K562 (cell line): Measurements from ENCODE around the gene DOP1A. TPM values are rescaled to one million over a fixed set of nuclear protein-coding genes. Genes with fewer than 3 reads are reported as not detected.

Source experiments
- CC2D1A ChIP-seq: fragments of 450-650 bp; IDR thresholded peaks from 2 replicates; pipeline ENCODE4 v1.6.1; 2017; ENCODE audit warnings: mild to moderate bottlenecking
- DPF2 ChIP-seq: fragments of 450-650 bp; IDR thresholded peaks from 2 replicates; pipeline ENCODE4 v1.6.1; 2016
- FOXO4 ChIP-seq: fragments of 450-650 bp; formaldehyde crosslinking; IDR thresholded peaks from 2 replicates; pipeline ENCODE4 v1.4.0; 2020; ENCODE audit warnings: mild to moderate bottlenecking, moderate library complexity
- GMEB1 ChIP-seq: fragments of 250-450 bp; sonication (Bioruptor Pico); IDR thresholded peaks from 2 replicates; pipeline ENCODE4 v1.4.0; 2020; ENCODE audit warnings: mild to moderate bottlenecking
- GTF2B ChIP-seq: IDR thresholded peaks from 2 replicates; pipeline ENCODE4 v1.6.1; 2011; ENCODE audit not compliant: insufficient read length; ENCODE audit errors: extremely low read depth
- MAFF ChIP-seq: IDR thresholded peaks from 2 replicates; pipeline ENCODE4 v1.6.1; 2012; ENCODE audit warnings: low read length, improper control_type of control experiment
- MBD2 ChIP-seq: sonication (generic); IDR thresholded peaks from 2 replicates; pipeline ENCODE4 v1.6.1; 2016; ENCODE audit warnings: low read depth, borderline replicate concordance
- NR4A1 ChIP-seq, 2 experiments: fragments of 250-450 bp in 1 of 2; fragments of 450-650 bp in 1 of 2; sonication (Bioruptor Pico) in 1 of 2; IDR thresholded peaks; 2 replicates each; pipeline versions ENCODE4 v1.4.0 to v1.6.1; 2016 to 2020; ENCODE audit warnings: mild to moderate bottlenecking in 2 of 2, missing compliant biosample characterization in 1 of 2, missing genetic modification characterization in 1 of 2, moderate library complexity in 1 of 2
- PHB ChIP-seq: fragments of 250-450 bp; sonication (Bioruptor Pico); IDR thresholded peaks from 2 replicates; pipeline ENCODE4 v1.5.0; 2021
- POU5F1 ChIP-seq: fragments of 150-350 bp; IDR thresholded peaks from 2 replicates; pipeline ENCODE4 v1.6.1; 2014; ENCODE audit warnings: borderline replicate concordance, low read length, low read depth, mild to moderate bottlenecking; ENCODE audit not compliant: partially characterized antibody
- RBFOX2 ChIP-seq: fragments of 200-400 bp; formaldehyde crosslinking; IDR thresholded peaks from 2 replicates; pipeline ENCODE4 v1.6.1; 2017; ENCODE audit warnings: low read depth, mild to moderate bottlenecking, low read length, moderate library complexity
- SAP30 ChIP-seq: fragments of 200-600 bp; sonication (generic); IDR thresholded peaks from 2 replicates; pipeline ENCODE4 v1.6.1; 2012; ENCODE audit warnings: borderline replicate concordance, low read depth, mild to moderate bottlenecking, moderate library complexity, low read length, control low read depth, inconsistent platforms; ENCODE audit not compliant: insufficient read depth, poor library complexity, severe bottlenecking
- SIX5 ChIP-seq, 2 experiments: IDR thresholded peaks; 2 replicates each; pipeline ENCODE4 v1.6.1; 2011; ENCODE audit warnings: low read length in 2 of 2, borderline replicate concordance in 1 of 2, low read depth in 1 of 2, mild to moderate bottlenecking in 1 of 2, moderate library complexity in 1 of 2; ENCODE audit not compliant: insufficient read depth in 1 of 2
- ZNF253 ChIP-seq: fragments of 250-450 bp; sonication (Bioruptor Pico); conservative IDR thresholded peaks from 2 replicates; pipeline ENCODE4 v1.6.1; 2021; ENCODE audit warnings: mild to moderate bottlenecking
- ZNF561 ChIP-seq: fragments of 450-650 bp; formaldehyde crosslinking; conservative IDR thresholded peaks from 2 replicates; pipeline ENCODE4 v1.4.0; 2020; ENCODE audit warnings: mild to moderate bottlenecking, moderate library complexity
- ZNF740 ChIP-seq, 3 experiments: fragments of 200-800 bp in 1 of 3; sonication (Bioruptor generic) in 1 of 3; sonication (generic) in 1 of 3; formaldehyde crosslinking in 1 of 3; IDR thresholded peaks; 2 replicates each; pipeline versions ENCODE4 v1.6.1 to v1.8.0; 2016 to 2022; ENCODE audit warnings: mild to moderate bottlenecking in 2 of 3, missing compliant biosample characterization in 2 of 3, missing genetic modification characterization in 2 of 3, missing genetic modification reagents in 1 of 3
- polyA plus RNA-seq, 8 experiments: library from polyadenylated mRNA; depleted of rRNA in 4 of 8; stranded (reverse) in 5 of 8; unstranded in 3 of 8; fragments of >200 nt; fragmentation: Nextera tagmentation in 2 of 8; fragmentation: Illumina TruSeq in 1 of 8; extraction: Ambion mirVana in 2 of 8; extraction: Trizol in 1 of 8; gene quantifications; 2 replicates each; pipeline versions ENCODE4 v1.2.1 to v1.2.3, GENCODE V29; 2011 to 2014; ENCODE audit warnings: inconsistent platforms in 1 of 8, missing spikeins in 1 of 8
- total RNA-seq, 7 experiments: library from RNA; depleted of rRNA in 6 of 7; stranded (reverse); fragments of >200 nt in 6 of 7; fragmentation: Illumina TruSeq in 2 of 7; extraction: Trizol in 2 of 7; gene quantifications; 2 replicates each; pipeline versions ENCODE4 v1.2.1 to v1.2.3, GENCODE V29; 2011 to 2021; ENCODE audit warnings: low replicate concordance in 1 of 7
- TF ChIP-seq, protein P1 (sequence below): IDR thresholded peaks from 2 replicates; pipeline ENCODE4 v1.6.1; 2011; ENCODE audit warnings: borderline replicate concordance, low read depth, mild to moderate bottlenecking, moderate library complexity, low read length; ENCODE audit not compliant: insufficient read depth, poor library complexity, severe bottlenecking

DOP1A gene
- total and polyA plus RNA-seq, 9 of the 15 experiments (the other 6 are each of a cell fraction or from before 2014, with no cell fraction given) = 0.75 to 10.5 (median 4.4) TPM

- TF ChIP-seq GTF2B (no peak), CC2D1A (peak; percentile 42; the same call in 1 of the 2 replicates), SAP30 (peak; percentile 93), RBFOX2 (peak; percentile 74), GMEB1 (CRISPR knock-in tag) (peak; percentile 89), ZNF561 (CRISPR knock-in tag) (no peak), ZNF253 (no peak), SIX5 (IDR thresholded peaks at IDR 0.05; ENCODE audit: borderline replicate concordance in 1 of 2, insufficient read depth in 1 of 2, low read depth in 1 of 2, low read length in 2 of 2) (no peak), ZNF740 (CRISPR knock-in tag; IDR thresholded peaks at IDR 0.05) (no peak), ZNF740 (tag; IDR thresholded peaks at IDR 0.05) (no peak), FOXO4 (no peak), DPF2 (no peak), NR4A1 (CRISPR knock-in tag; IDR thresholded peaks at IDR 0.05) (no peak), NR4A1 (tag; IDR thresholded peaks at IDR 0.05) (no peak), POU5F1 (no peak), MBD2 (peak; percentile 27; the same call in 1 of the 2 replicates), MAFF (no peak), PHB (CRISPR knock-in tag) (no peak)
- TF ChIP-seq, protein P1, sequence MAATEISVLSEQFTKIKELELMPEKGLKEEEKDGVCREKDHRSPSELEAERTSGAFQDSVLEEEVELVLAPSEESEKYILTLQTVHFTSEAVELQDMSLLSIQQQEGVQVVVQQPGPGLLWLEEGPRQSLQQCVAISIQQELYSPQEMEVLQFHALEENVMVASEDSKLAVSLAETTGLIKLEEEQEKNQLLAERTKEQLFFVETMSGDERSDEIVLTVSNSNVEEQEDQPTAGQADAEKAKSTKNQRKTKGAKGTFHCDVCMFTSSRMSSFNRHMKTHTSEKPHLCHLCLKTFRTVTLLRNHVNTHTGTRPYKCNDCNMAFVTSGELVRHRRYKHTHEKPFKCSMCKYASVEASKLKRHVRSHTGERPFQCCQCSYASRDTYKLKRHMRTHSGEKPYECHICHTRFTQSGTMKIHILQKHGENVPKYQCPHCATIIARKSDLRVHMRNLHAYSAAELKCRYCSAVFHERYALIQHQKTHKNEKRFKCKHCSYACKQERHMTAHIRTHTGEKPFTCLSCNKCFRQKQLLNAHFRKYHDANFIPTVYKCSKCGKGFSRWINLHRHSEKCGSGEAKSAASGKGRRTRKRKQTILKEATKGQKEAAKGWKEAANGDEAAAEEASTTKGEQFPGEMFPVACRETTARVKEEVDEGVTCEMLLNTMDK = peak; percentile 33
Observed at GRCh38 chr6:83067448-83068439, at the start of gene DOP1A (continued).
